Vagina (tissue), 2 donors: ENCODE results near the gene ATP6V0A1.

Experiments
- POLR2A ChIP-seq, 2 donors: fragments of 450-650 bp; IDR thresholded peaks; one replicate each; pipeline ENCODE4 v1.6.1; 2017; ENCODE audit warnings: antibody characterized with exemption in 2 of 2, mild to moderate bottlenecking in 2 of 2, moderate library complexity in 2 of 2
- TF ChIP-seq, protein P1 (sequence below), 3 experiments: fragments of 450-650 bp in 2 of 3; fragments of 200-600 bp in 1 of 3; sonication (generic) in 1 of 3; IDR thresholded peaks; one replicate each; pipeline ENCODE4 v1.5.1; 2017 to 2019; ENCODE audit warnings: antibody characterized with exemption in 3 of 3, mild to moderate bottlenecking in 2 of 3, moderate library complexity in 2 of 3

DNA sequence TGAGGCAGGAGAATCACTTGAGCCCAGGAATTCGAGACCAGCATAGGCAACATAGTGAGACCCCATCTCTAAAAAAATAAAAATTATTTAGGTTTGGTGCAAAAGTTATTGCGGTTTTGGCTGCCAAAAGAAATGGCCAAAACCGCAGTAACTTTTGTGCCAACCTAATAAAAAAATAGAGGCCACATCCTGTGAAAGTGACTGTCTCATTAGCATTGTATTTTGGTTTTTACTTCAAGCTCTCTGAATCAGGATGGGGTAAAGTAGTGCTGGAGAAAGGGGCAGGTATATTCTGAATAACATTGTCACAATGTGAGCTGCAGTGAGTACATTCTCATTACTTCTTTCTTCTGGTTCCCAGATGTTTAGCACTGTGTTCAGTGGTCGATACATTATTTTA is 36.0 kb downstream of the ATP6V0A1 start:
- TF ChIP-seq POLR2A (IDR thresholded peaks at IDR 0.05): no peak
- TF ChIP-seq, protein P1, sequence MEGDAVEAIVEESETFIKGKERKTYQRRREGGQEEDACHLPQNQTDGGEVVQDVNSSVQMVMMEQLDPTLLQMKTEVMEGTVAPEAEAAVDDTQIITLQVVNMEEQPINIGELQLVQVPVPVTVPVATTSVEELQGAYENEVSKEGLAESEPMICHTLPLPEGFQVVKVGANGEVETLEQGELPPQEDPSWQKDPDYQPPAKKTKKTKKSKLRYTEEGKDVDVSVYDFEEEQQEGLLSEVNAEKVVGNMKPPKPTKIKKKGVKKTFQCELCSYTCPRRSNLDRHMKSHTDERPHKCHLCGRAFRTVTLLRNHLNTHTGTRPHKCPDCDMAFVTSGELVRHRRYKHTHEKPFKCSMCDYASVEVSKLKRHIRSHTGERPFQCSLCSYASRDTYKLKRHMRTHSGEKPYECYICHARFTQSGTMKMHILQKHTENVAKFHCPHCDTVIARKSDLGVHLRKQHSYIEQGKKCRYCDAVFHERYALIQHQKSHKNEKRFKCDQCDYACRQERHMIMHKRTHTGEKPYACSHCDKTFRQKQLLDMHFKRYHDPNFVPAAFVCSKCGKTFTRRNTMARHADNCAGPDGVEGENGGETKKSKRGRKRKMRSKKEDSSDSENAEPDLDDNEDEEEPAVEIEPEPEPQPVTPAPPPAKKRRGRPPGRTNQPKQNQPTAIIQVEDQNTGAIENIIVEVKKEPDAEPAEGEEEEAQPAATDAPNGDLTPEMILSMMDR (IDR thresholded peaks at IDR 0.05): no peak
